Measurements from ENCODE around the gene H6PD.

The H6PD gene

GRCh38 chr1:9317591-9318417 lies 83.2 kb downstream of the H6PD start:
- no peak for DNase-seq (ENCODE audit: low spot score)

- DNase-seq (ENCODE audit: low spot score): no peak
These were observed 84.7 kb downstream of the H6PD start for GRCh38 chr1:9319208-9319788.

- DNase-seq (ENCODE audit: low spot score): no peak
These were observed 85.4 kb downstream of the H6PD start for GRCh38 chr1:9319789-9320519.

Data from pons (tissue), 1 donor.